AG10803 (cell line): ENCODE data around the gene CD99.

Experiments used
- DNase-seq: peaks from one replicate; pipeline ENCODE4 v3.0.0; 2010; ENCODE audit warnings: low read depth
- H3K4me3 ChIP-seq: 2 replicates; pipeline ENCODE4 v1.5.1; 2011; ENCODE audit warnings: mild to moderate bottlenecking, low read length, control low read depth
- TF ChIP-seq, protein P1 (sequence below): conservative IDR thresholded peaks from 2 replicates; pipeline ENCODE4 v1.5.1; 2011; ENCODE audit warnings: mild to moderate bottlenecking, low read length, control low read depth, inconsistent platforms

The CD99 gene, protein sequence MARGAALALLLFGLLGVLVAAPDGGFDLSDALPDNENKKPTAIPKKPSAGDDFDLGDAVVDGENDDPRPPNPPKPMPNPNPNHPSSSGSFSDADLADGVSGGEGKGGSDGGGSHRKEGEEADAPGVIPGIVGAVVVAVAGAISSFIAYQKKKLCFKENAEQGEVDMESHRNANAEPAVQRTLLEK

GRCh38 chrX:2690856-2691542 lies at the start of gene CD99:
TSS of gene CD99 (plus strand) at chrX:2691295. CDS start at chrX:2691361, 66 bp downstream.
- TF ChIP-seq, protein P1, sequence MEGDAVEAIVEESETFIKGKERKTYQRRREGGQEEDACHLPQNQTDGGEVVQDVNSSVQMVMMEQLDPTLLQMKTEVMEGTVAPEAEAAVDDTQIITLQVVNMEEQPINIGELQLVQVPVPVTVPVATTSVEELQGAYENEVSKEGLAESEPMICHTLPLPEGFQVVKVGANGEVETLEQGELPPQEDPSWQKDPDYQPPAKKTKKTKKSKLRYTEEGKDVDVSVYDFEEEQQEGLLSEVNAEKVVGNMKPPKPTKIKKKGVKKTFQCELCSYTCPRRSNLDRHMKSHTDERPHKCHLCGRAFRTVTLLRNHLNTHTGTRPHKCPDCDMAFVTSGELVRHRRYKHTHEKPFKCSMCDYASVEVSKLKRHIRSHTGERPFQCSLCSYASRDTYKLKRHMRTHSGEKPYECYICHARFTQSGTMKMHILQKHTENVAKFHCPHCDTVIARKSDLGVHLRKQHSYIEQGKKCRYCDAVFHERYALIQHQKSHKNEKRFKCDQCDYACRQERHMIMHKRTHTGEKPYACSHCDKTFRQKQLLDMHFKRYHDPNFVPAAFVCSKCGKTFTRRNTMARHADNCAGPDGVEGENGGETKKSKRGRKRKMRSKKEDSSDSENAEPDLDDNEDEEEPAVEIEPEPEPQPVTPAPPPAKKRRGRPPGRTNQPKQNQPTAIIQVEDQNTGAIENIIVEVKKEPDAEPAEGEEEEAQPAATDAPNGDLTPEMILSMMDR, result no peak
- peak within 1 kb of the TSS; percentile 82 for H3K4me3 ChIP-seq
- peak; percentile 91 for DNase-seq

DNA sequence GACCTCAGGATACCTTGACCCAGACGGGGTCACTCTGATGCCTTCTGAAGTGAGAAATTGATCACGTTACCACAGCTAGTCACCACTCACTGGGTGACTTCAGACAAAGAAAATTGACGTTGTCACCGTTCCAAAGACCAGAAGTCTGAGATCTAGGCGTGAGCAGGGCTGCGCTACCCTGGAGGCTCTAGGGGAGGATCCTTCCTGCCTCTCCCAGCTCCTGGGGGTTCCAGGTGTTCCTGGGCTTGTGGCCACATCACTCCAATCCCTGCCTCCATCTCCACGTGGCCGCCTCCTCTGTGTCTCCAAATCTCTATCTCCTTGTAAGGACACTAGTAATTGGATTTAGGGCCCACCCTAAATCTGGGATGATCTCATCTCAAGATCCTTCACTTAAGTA lies 48.9 kb upstream of the CD99 start:
- TF ChIP-seq, protein P1, result no peak
- no peak overlapping the region for H3K4me3 ChIP-seq

DNA sequence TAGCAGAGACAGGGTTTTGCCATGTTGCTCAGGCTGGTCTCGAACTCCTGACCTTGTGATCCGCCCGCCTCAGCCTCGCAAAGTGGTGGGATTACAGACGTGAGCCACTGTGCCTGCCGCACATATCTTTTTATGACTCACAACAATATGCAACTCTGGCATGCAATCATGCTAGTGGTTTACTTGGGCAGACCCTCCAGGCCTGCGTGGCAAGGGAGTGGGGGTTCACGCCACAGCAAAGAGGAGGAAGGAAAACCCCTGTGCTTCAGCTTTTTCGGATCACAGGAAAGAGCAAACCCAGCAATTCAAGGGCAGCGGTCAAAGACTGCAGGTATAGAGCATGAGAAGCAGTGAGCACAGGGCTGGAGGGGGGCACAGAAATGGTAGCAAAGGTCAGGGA lies 48.3 kb upstream of the CD99 start:
- DNase-seq, result no peak
- H3K4me3 ChIP-seq, result no peak overlapping the region
- TF ChIP-seq, protein P1, result no peak

More for the DNA sequence above, 48.9 kb upstream of the CD99 start:
- DNase-seq, result no peak

GRCh38 chrX:2643880-2644279 lies 47.2 kb upstream of the CD99 start:
- TF ChIP-seq, protein P1, result no peak
- no peak overlapping the region for H3K4me3 ChIP-seq
- DNase-seq, result no peak

- TF ChIP-seq, protein P1, result no peak
Measured at GRCh38 chrX:2645563-2645962, 45.5 kb upstream of the CD99 start.

GRCh38 chrX:2647627-2648026 lies 43.5 kb upstream of the CD99 start:
- TF ChIP-seq, protein P1, result no peak
- no peak for DNase-seq
- H3K4me3 ChIP-seq, result no peak overlapping the region

More at GRCh38 chrX:2645563-2645962, 45.5 kb upstream of the CD99 start:
- H3K4me3 ChIP-seq, result no peak overlapping the region
- DNase-seq, result no peak

DNA sequence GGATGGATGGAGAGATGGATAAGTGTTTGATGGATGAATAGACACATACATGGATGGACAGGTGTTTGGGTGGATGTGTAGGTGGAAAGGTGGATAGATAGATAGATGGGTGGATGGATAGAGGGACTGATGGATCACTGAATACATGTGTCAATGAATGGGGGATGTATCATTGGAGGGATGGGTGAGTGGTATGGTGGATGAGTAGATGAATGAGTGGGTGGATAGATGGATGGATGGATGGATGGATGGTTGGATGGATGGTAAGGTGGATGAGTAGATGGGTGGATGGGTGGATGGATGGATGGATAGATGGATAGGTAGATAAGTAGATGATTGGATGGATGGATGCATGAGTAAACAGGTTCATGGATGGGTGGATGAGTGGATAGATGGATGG lies 41.1 kb upstream of the CD99 start:
- H3K4me3 ChIP-seq, result no peak overlapping the region
- TF ChIP-seq, protein P1, result no peak
- DNase-seq, result no peak
